ENCODE data around the gene DDIT4. TPM values are rescaled to one million over a fixed set of nuclear protein-coding genes. Genes with fewer than 3 reads are reported as not detected.

The DDIT4 gene
- total and polyA plus RNA-seq, 2 of the 8 experiments (the other 6 are each of a cell fraction or from before 2014, with no cell fraction given): 47.4 to 108 TPM

DNA sequence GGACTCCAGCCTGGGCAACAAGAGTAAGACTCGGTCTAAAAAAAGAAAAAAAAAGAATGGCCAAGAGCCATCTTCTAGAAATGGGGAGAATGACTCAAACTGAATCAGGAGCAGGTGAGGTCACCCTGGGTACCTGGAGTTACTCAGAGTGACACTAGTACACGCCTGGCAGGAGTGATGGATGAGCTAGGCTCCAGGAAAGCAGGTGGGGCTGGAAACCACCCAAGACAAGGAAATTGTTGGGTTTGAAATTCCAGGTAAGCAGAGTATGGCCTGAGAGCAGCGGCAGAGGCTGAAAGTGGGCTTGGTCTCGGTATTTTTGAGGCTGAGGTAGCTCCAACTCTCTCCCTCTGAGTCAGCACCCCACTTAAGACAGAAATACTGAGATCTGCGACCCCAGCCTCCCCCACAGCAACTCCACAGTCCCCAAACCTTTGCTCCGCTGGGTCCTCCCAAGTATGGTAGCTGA is 18.5 kb downstream of the DDIT4 start:
- H4K20me1 ChIP-seq (replicated peaks in 1 of 2; ENCODE audit: control insufficient read depth in 1 of 2, insufficient read depth in 2 of 2, low read length in 2 of 2): no peaks in the 10 kb centered on the region
- 76% methylated on average over 6 of the region's 6 CpGs; no CpG with 5 or more reads in 1 of the 2 experiments for whole genome bisulfite sequencing, 2 experiments (ENCODE audit: extremely low coverage in 1 of 2, insufficient coverage in 1 of 2, insufficient read length in 1 of 2, insufficient replicate concordance in 2 of 2, low coverage in 1 of 2, low lambda C conversion rate in 2 of 2, missing lambda C conversion rate in 1 of 2)
- H3K27me3 ChIP-seq (replicated peaks in 1 of 4; ENCODE audit: control insufficient read depth in 3 of 4, extremely low read depth in 1 of 4, insufficient read depth in 3 of 4, low read length in 3 of 4): no peaks in the 10 kb centered on the region; a peak in 1 of 7 replicates
- H4K8ac ChIP-seq (ENCODE audit: extremely low read depth, insufficient read depth, low read length): no peak overlapping the region
- H2AK5ac ChIP-seq (ENCODE audit: low read depth, low read length): no peak overlapping the region; the same call in 1 of the 2 replicates
- H3K23me2 ChIP-seq (ENCODE audit: low read depth, low read length): peaks cover 1% of the 10 kb centered on the region; the same call in 1 of the 2 replicates
- H4K5ac ChIP-seq (ENCODE audit: insufficient read length, low read depth, low read length): no peak overlapping the region
- ChIA-PET CTCF (ENCODE audit: partially characterized antibody) (interaction anchor here (1.0 to 3.4 kb wide), 8 partner anchors 11 to 50 kb away, joined by 3 to 26 read pairs (median 6); partner anchors contain the start of gene DDIT4), POLR2A (ENCODE audit: partially characterized antibody) (interaction anchor here (0.7 to 13.8 kb wide), 8 partner anchors 12 to 76 kb away, joined by 3 to 205 read pairs (median 7); partner anchors contain the start of genes ASCC1 and DDIT4)
- H3K23ac ChIP-seq (ENCODE audit: insufficient read length): no peak overlapping the region
- H3K56ac ChIP-seq (replicated peaks; ENCODE audit: insufficient read length, low read depth, low read length): no peak overlapping the region
- FAIRE-seq (no peak), DNase-seq (ENCODE audit: low read depth in 1 of 2, low spot score in 2 of 2) (no peak)
- H3K4me3 ChIP-seq (ENCODE audit: extremely low read depth in 1 of 4, insufficient read depth in 2 of 4, low read depth in 3 of 4, low read length in 4 of 4): no peak overlapping the region
- no peak overlapping the region for H3K9ac ChIP-seq (replicated peaks in 1 of 4; ENCODE audit: extremely low read depth in 1 of 4, low read depth in 3 of 4, low read length in 3 of 4)
- H2BK5ac ChIP-seq (ENCODE audit: low read depth, low read length): no peak overlapping the region
- no peaks in the 10 kb centered on the region for H3K79me1 ChIP-seq (ENCODE audit: low read depth, low read length)
- 0 out of 2 replicates have a peak overlapping the region, but pooled peaks have one; percentile 61 for H2BK15ac ChIP-seq (ENCODE audit: low read length)
- no peak overlapping the region for H3K18ac ChIP-seq (ENCODE audit: extremely low read depth, low read length)
- no peak overlapping the region for H3K14ac ChIP-seq (ENCODE audit: insufficient read length)
- H3K9me3 ChIP-seq (ENCODE audit: insufficient read depth in 2 of 2, low read depth in 1 of 2, low read length in 1 of 2): no peaks in the 10 kb centered on the region
- H3K4ac ChIP-seq (replicated peaks; ENCODE audit: insufficient read length, low read depth, low read length): no peak overlapping the region
- no peaks in the 10 kb centered on the region for H3K36me3 ChIP-seq (ENCODE audit: control insufficient read depth in 2 of 4, insufficient read depth in 4 of 4, low read length in 3 of 4)
- H3K27ac ChIP-seq (ENCODE audit: low read depth, low read length): no peak overlapping the region
- H2BK120ac ChIP-seq (replicated peaks; ENCODE audit: low read depth, low read length): no peak overlapping the region
- no peak overlapping the region for H2AFZ ChIP-seq (ENCODE audit: low read length)
- H2BK20ac ChIP-seq (ENCODE audit: low read length): no peak overlapping the region
- H2BK12ac ChIP-seq (ENCODE audit: low read depth, low read length): no peak overlapping the region
- H3K4me2 ChIP-seq (ENCODE audit: insufficient read depth in 1 of 2, low read depth in 2 of 2, low read length in 2 of 2): no peak overlapping the region
- no peaks in the 10 kb centered on the region for H3K79me2 ChIP-seq (ENCODE audit: control insufficient read depth in 1 of 2, insufficient read depth in 2 of 2, low read length in 2 of 2)
- H4K91ac ChIP-seq (replicated peaks; ENCODE audit: insufficient read length, low read length): no peak overlapping the region
- H3K4me1 ChIP-seq (replicated peaks in 1 of 4; ENCODE audit: control insufficient read depth in 3 of 4, insufficient read depth in 4 of 4, low read length in 3 of 4): peaks cover 4 to 11% (median 7%) of the 10 kb centered on the region in 4 experiments
- TF ChIP-seq RNF2 (IDR thresholded peaks at IDR 0.05; ENCODE audit: borderline replicate concordance, low read depth, low read length, missing control alignments, poor library complexity, severe bottlenecking): no peak
- no peak for TF ChIP-seq CTBP2 (IDR thresholded peaks at IDR 0.05; ENCODE audit: borderline replicate concordance, insufficient read depth, insufficient read length, low read length)
- TF ChIP-seq, protein P1, sequence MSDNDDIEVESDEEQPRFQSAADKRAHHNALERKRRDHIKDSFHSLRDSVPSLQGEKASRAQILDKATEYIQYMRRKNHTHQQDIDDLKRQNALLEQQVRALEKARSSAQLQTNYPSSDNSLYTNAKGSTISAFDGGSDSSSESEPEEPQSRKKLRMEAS (IDR thresholded peaks at IDR 0.05): no peak
- no peak for TF ChIP-seq KDM1A (IDR thresholded peaks at IDR 0.05; ENCODE audit: borderline replicate concordance, low read length)
- no peak for TF ChIP-seq TBP (IDR thresholded peaks at IDR 0.05; ENCODE audit: low read depth, low read length)
- no peak for TF ChIP-seq RXRA (IDR thresholded peaks at IDR 0.05; ENCODE audit: insufficient read depth, low read depth, low read length)
- no peak for TF ChIP-seq POU5F1 (IDR thresholded peaks at IDR 0.05; ENCODE audit: low read depth, low read length)
- TF ChIP-seq SUZ12 (IDR thresholded peaks at IDR 0.05; ENCODE audit: low read length): no peak
- TF ChIP-seq TEAD4 (IDR thresholded peaks at IDR 0.05; ENCODE audit: low read depth, low read length): no peak
- no peak for TF ChIP-seq KDM5A (IDR thresholded peaks at IDR 0.05; ENCODE audit: low read length)
- no peak for TF ChIP-seq EP300 (IDR thresholded peaks at IDR 0.05; ENCODE audit: borderline replicate concordance in 1 of 2, low read depth in 2 of 2, low read length in 2 of 2)
- no peak for TF ChIP-seq SAP30 (IDR thresholded peaks at IDR 0.05; ENCODE audit: insufficient read depth, insufficient replicate concordance, low read length)

All from H1 (cell line).